HG02943 (cell line): ENCODE measurements around the gene FGF18.

Experiments
- ATAC-seq: cut with Tn5 transposase; IDR thresholded peaks from one replicate; pipeline ENCODE4 v1.9.1; 2021; ENCODE audit warnings: mild to moderate bottlenecking, low read depth, moderate library complexity; ENCODE audit not compliant: unreplicated experiment

FGF18 gene

GRCh38 chr5:171462928-171463861 is 43.7 kb downstream of the FGF18 start:
- no peak for ATAC-seq

GRCh38 chr5:171463862-171464229 is 44.4 kb downstream of the FGF18 start:
- no peak for ATAC-seq

- ATAC-seq = no peak
Observed at GRCh38 chr5:171464829-171465228, 45.4 kb downstream of the FGF18 start.

GRCh38 chr5:171467107-171467506 is 47.7 kb downstream of the FGF18 start:
- ATAC-seq = no peak

GRCh38 chr5:171469326-171469725 is 49.9 kb downstream of the FGF18 start:
- ATAC-seq = no peak

DNA sequence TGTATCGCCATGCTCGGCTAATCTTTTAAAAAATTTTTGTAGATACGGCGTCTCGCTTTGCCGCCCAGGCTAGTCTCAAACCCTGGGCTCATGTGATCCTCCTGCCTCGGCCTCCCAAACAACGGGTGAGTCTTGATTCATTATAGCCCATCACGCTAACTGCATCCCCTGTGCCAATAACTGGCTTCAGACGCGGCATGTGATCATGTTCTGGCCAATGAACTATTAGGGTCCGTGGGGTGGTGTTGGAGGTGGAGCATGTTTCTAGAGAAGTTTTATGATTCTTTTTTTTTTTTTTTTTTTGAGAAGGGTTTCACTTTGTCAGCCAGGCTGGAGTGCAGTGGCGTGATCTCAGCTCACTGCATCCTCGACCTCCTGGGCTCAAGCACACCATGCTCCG is 51.0 kb downstream of the FGF18 start:
- no peak for ATAC-seq

- no peak for ATAC-seq
Observed at GRCh38 chr5:171474230-171474813, 54.9 kb downstream of the FGF18 start.

GRCh38 chr5:171475596-171475995 is 56.1 kb downstream of the FGF18 start:
- ATAC-seq = no peak

DNA sequence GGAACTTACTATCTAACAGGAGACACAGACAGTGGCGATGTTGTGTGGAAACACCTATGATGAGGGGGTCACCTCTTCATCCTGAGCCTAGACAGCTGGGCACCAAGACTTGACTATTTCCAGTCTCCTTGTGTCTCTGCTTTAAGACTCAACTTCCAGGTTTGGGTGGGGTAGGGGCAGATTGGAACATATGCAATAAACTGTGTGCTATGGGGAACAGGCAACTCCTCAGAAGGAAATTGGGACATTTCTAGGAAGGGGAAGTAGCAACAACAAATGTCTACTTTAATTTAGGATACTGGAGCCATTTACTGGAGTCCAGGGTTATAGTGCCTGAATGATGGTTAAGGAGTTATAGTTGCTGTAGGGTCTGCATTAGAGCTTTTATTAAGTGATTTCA is 57.3 kb downstream of the FGF18 start:
- no peak for ATAC-seq

DNA sequence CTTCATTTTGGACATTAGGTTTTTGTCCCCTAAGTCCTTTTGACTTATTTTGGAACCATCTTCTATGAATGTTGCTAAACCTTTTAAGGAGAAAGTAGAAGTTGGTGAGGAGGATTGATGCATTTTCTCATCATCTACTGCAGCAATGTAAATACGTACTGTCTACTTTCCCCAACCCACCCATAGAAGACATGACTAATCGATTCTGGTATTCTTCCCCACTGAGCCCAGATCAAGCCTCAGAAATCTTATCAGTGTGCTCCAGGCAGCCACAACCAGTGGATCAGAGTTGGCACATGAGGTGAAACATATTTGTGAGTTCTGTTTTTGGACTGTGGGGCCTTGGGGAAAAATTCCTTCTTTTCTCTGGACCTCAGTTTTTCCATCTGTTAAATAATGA is 57.7 kb downstream of the FGF18 start:
- no peak for ATAC-seq

DNA sequence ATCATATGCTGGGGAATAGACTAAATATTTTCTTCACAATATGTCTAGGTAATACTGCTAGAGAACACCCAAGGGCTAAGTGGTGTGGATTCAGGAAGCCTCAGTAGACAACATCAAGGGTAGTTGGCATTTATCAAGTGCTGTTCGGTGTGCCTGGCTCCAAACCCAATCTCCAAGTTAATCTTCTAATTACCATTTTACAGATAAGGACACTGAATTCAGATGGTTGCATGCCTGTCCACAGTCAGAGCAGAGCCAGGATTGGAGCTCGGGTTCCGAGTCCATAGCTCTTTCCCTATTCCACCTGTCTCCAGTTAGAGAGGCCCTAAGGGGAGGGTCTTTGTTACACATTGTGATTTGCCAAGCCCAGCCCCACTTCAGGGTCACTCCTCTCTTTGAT is 58.2 kb downstream of the FGF18 start:
- no peak for ATAC-seq

DNA sequence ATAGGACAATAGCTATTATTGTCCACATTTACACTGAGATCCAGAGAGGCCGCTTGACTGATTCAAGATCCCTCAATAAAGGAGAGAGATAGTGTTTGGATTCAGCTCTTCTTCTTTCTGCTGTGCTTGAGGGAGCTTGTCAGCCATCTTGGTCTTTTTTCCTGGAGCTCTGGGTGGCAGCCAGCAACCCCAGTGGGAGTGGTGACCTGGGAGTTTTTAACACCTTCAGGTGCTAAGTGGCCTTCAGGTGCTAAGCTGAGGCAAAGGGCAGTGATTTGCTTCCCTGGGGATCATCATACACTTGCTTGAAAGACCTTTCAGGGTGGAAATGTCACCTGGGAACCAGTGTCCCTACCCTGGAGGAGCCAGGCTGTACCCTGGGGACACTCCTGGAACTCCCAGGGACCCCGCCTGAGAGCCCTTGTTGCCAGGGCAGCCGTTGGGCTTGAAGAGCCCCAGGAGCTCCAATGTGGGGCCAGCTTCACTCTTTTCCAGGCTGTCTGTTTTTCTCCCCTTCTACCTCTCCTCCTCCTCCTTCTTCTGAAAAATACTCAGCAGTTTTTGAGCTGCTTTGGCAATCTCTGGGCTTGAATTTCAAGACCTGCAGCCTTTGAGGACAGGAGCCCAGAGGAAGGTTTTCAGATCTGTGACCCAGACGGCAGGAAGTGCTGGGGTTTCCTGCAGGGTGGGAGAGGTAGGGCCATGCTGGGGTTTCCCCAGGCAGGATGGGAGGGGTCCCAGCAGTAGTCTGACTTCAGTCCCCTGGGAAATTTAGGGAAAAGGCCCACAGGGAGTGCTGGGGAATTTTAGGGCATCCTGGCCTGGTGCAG is 59.7 kb downstream of the FGF18 start:
- no peak for ATAC-seq

- ATAC-seq = no peak
Observed at GRCh38 chr5:171479776-171480125, 60.3 kb downstream of the FGF18 start.

DNA sequence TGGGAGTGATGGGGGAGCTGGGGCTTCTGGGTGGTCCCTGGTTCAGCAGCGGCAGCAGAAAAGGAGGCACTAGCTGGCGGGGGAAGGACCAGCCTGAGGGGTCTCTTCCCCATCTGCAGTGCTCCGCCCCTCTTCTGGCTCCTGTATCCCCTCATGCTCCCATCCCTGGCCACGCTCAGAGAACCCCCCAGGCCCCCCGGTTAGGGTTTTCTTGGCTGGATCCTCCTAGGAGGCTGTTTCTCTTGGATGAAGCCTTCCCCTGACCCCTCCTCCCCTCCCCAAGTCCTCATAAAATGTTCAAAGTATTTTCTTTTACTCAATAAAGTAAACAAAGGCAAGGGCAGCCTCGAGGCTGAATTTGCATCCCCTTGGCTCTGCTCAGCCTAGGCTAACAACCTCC is 60.8 kb downstream of the FGF18 start:
- no peak for ATAC-seq

- ATAC-seq = no peak
Observed at GRCh38 chr5:171481571-171482433, 62.4 kb downstream of the FGF18 start.

- ATAC-seq = no peak
Observed at GRCh38 chr5:171482434-171482730, 62.9 kb downstream of the FGF18 start.

- no peak for ATAC-seq
Observed at GRCh38 chr5:171483551-171484135, 64.2 kb downstream of the FGF18 start.

DNA sequence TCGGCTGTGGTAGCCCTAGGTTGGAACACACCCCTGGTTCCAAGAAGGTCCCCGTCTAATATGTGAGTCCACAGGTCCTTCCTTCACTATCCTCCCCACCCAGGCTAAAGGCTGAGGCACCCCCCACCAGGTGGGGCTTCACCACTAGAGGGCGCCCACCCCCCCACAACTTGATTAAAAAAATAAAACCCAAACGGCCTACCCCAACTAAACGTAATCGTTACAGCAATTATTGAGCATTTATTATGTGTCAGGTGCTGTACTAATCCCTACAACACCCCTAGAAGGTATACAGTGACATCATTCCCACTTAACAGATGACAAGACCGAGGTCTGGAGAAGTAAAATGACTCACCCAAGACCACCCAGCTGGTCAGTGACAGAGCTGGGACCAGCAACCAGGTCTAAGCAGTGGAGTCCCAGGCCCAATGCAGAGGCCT is 65.0 kb downstream of the FGF18 start:
- ATAC-seq = no peak

GRCh38 chr5:171485668-171486067 is 66.2 kb downstream of the FGF18 start:
- no peak for ATAC-seq

DNA sequence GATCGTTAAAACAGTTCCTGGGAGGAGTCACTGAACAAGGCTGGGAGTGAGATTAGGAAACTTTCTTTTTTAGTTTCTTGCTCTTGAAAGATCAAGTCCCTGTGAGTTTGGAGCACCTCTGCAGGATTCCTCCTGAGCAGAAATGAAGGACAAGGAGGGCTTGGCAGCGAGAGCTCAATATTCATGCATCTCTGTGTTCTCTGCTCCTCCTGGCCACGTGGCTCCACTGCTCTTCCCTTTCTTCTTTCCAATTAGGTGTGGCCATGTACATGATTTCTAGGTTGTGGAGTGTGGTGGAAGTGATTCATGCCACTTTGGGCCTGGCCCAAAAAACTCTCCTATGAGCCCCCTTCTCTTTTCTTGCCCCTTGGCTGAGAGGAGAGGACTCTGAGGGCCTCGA is 67.2 kb downstream of the FGF18 start:
- ATAC-seq = no peak
